Large intestine (tissue), 3 donors: ENCODE measurements around the gene IRS1. TPM values are rescaled to one million over a fixed set of nuclear protein-coding genes. Genes with fewer than 3 reads are reported as not detected.

Source experiments
- DNase-seq, 2 donors: peaks; one replicate each; pipeline versions ENCODE4 v3.0.0 to v3.0.0-alpha.2; 2013
- H3K27ac ChIP-seq: one replicate; pipeline ENCODE4 v1.5.1; 2013; ENCODE audit warnings: low read length
- H3K27me3 ChIP-seq: 2 replicates; pipeline ENCODE4 v1.6.1; 2013; ENCODE audit warnings: low read length; ENCODE audit not compliant: control insufficient read depth, insufficient read depth
- H3K36me3 ChIP-seq: 2 replicates; pipeline ENCODE4 v1.6.1; 2013; ENCODE audit warnings: low read length; ENCODE audit not compliant: control insufficient read depth, insufficient read depth
- H3K4me1 ChIP-seq: one replicate; pipeline ENCODE4 v1.6.1; 2013; ENCODE audit warnings: low read length; ENCODE audit not compliant: control insufficient read depth, insufficient read depth
- H3K4me3 ChIP-seq: one replicate; pipeline ENCODE4 v1.5.1; 2013; ENCODE audit warnings: low read length
- H3K9me3 ChIP-seq: one replicate; pipeline ENCODE4 v1.6.1; 2013; ENCODE audit warnings: mild to moderate bottlenecking, low read depth, low read length, moderate library complexity; ENCODE audit not compliant: control insufficient read depth
- WGBS: methylation state at CpG from one replicate; pipeline ENCODE4 v1.1.5; 2013; ENCODE audit warnings: low lambda C conversion rate; ENCODE audit not compliant: insufficient coverage; 5-methylcytosine and 5-hydroxymethylcytosine counted together
- polyA plus RNA-seq: library from polyadenylated mRNA; unstranded; fragments of 120-200 nt; gene quantifications from one replicate; pipeline ENCODE4 v1.2.1, GENCODE V29; 2013

IRS1 gene
- polyA plus RNA-seq, 1 donor, result 23.1 TPM

DNA sequence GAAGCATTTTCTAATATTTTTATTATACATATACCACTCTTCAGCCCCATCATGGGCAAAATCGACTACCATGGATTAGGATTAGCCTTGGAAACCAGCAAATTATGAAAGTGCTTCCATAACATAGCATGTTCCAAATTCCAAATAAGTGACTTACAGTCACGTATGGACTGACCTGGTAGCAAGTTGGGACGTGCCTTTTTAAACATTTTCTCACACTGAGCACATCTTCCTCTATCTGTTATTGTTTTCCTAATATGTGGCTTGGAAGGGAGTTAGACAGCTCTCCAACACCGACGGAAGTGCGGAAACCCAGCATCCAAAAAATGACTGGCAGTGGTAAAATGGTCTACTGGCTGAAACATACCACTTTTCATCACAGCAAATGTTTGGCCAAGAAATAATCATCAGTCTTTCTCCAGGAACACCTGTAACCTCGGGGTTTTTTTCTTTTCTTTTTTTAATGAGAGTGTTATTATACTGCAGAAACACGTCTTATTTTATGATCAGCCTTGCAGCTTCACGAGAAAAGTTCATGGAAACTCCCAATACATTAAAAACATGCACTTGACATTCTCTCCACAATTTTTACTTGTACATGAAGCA is 107.0 kb downstream of the IRS1 start:
- no peaks in the 10 kb centered on the region for H3K27me3 ChIP-seq
- no peaks in the 10 kb centered on the region for H3K9me3 ChIP-seq
- H3K36me3 ChIP-seq, result no peaks in the 10 kb centered on the region
- H3K27ac ChIP-seq, result no peak overlapping the region
- WGBS, result 100% methylated on average over 3 of the region's 9 CpGs
- DNase-seq, result no peak
- H3K4me3 ChIP-seq, result no peak overlapping the region
- H3K4me1 ChIP-seq, result no peaks in the 10 kb centered on the region

DNA sequence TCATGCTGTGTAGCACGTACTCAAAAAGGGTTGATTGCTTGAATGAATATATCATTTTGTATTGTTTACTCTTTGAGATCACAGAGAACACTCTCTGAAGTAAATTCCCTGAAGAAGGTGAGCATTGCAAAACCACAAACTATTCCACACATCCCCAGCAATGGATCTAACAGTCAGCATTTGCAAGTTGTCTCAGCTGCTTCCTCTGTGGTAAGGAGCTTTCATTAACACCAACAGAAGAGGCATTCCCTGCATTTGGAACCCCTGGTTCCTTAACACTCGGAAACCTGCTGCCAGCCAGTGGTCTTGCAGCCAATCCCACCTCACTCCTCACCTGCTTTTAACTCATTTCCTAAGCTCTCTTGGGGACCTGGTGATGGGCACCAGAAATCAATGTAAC is 108.4 kb downstream of the IRS1 start:
- Histone ChIP-seq H3K27ac (peak overlapping the region; percentile 25), H3K9me3 (no peaks in the 10 kb centered on the region)

DNA sequence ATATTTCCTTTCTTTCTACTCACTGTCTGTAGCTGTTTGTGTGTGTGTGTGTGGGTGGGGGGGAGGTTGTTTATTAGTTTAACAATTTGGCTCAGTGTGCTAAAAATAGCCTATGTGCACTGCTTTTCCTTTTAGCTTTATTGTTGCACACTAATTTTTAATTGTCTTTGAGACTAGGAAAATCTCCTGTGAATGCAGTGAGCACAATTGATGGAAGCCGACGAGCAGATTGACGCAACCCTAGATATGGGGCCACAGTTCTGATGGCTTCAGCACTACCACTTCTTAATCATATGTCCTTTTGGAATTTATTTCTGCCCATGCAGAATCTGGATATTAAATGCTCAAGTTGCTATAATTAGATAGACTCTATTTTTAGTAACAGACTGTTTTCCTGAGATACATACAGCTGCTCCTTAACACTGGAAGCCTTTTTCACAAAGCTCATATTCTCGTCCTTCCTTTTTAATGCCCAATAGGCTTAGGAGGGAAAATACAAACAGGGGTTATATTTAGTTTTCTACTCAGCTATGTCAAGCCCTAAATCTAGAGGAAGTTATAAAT is 109.1 kb downstream of the IRS1 start:
- H3K4me1 ChIP-seq, result no peaks in the 10 kb centered on the region
- no peaks in the 10 kb centered on the region for H3K36me3 ChIP-seq
- H3K9me3 ChIP-seq, result no peaks in the 10 kb centered on the region
- no peak overlapping the region for H3K4me3 ChIP-seq
- no CpG with 5 or more reads among the region's 4 CpGs for WGBS
- peak in 1 of 2 donors; percentile 31 for DNase-seq
- H3K27ac ChIP-seq, result peak overlapping the region; percentile 25
- no peaks in the 10 kb centered on the region for H3K27me3 ChIP-seq

More for the DNA sequence above, 108.4 kb downstream of the IRS1 start:
- Histone ChIP-seq H3K36me3 (no peaks in the 10 kb centered on the region), H3K4me1 (no peaks in the 10 kb centered on the region), H3K27me3 (no peaks in the 10 kb centered on the region), H3K4me3 (no peak overlapping the region)
- DNase-seq, result no peak
- WGBS, result 71% methylated on average over 1 of the region's 2 CpGs

DNA sequence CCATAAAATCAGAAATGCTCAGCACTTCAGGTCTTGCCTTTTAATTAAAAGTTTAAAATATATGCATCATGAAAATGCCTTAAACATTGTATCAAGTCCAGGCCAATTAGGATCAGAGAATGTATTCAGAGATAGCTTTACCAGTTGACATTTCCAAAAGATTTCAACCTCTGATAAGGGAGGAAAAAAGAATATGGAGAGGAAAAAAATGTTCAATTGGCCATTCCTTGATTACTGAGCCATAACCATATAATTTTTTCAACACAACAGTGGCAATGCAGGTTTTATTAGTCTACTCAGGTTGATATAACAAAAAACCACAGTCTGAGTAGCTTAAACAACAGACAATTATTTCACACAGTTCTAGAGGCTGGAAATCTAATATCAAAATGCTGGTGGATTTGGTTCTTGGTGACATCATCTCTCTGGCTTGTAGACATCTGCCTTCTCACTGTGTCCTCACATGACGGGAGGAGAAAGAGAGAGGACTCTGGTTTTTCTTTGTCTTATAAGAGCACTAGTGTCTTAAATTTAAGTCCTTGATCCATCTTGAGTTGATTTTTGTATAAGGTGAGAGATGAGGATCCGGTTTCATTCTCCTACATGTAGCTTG is 111.9 kb downstream of the IRS1 start:
- Histone ChIP-seq H3K4me1 (no peaks in the 10 kb centered on the region), H3K27me3 (no peaks in the 10 kb centered on the region), H3K9me3 (no peaks in the 10 kb centered on the region), H3K36me3 (no peaks in the 10 kb centered on the region), H3K27ac (no peak overlapping the region), H3K4me3 (no peak overlapping the region)
- DNase-seq, result no peak
- no CpG with 5 or more reads among the region's 2 CpGs for WGBS

DNA sequence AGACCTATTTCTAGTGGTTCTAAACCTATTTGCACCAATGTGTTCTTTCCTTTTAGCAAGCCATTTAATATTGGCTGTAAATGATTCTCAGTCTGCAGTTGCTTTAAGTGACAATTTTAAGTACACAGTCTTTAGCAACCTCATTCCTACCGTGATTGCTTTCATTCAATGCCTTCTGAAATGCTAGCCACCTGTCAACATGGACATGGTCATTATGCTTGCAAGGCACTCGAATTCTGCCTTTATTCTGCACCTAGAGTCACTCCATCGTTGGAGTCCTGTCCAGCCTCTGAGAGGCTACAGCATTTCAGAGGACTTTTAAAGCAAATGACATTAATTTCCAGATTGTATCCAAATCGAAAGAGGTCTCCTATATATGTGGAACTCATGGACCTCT is 115.1 kb downstream of the IRS1 start:
- Histone ChIP-seq H3K9me3 (no peaks in the 10 kb centered on the region), H3K27ac (no peak overlapping the region)
- WGBS, result 83% methylated on average over 1 of the region's 4 CpGs

DNA sequence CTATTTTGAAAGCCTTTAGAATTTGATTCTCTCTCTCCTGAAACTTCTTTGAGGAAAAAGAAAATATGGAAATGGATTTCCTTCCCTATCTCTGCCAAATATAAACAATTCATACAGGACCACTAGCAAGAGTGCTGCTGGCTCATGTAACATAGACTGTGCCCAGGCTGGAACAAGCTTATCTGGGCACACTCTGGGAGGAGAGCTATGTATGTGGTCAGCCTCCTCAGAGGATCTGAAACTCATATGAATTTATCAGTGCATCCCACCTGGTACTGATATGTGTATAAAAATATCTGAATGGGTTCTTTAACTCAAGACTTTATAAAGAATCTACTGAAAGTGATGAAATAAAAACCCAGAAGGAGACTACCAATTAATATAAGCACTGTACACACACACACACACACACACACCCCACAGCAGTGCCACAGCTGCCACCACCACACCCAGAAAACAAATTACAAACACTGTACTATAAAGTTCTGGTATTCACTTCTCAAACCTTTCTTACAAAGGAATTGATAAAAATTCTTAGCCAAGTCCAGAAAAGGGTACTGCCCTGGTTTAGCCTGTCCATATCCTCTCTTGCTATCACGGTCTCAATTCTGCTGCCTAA is 115.6 kb downstream of the IRS1 start:
- no CpG with 5 or more reads among the region's 1 CpG for WGBS
- Histone ChIP-seq H3K4me1 (peaks cover 13% of the 10 kb centered on the region), H3K36me3 (no peaks in the 10 kb centered on the region), H3K4me3 (no peak overlapping the region), H3K27ac (no peak overlapping the region), H3K27me3 (no peaks in the 10 kb centered on the region), H3K9me3 (no peaks in the 10 kb centered on the region)
- DNase-seq, result no peak

More for the DNA sequence above, 115.1 kb downstream of the IRS1 start:
- H3K4me3 ChIP-seq, result no peak overlapping the region
- H3K36me3 ChIP-seq, result no peaks in the 10 kb centered on the region
- no peaks in the 10 kb centered on the region for H3K27me3 ChIP-seq
- DNase-seq, result no peak
- peaks cover 9% of the 10 kb centered on the region for H3K4me1 ChIP-seq

DNA sequence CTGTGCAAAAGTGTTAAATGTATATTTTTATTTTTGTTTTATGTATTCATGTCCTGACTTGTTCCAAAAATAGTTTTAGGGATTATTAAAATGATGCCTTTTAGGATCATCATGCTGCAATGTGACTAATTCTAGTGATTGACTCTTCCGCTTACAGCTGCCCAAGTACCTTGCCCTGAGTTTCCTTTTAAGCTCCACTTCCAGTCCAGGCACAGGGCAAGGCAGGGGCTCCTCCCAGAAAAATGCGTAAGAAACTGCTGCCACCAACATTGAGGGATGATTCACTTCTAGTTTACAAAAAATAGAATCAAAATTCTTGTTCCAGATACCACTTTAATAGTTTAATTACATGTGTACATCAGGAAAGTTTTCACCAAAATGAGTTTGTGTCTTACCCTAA is 116.4 kb downstream of the IRS1 start:
- H3K4me3 ChIP-seq, result no peak overlapping the region

More for the DNA sequence above, 116.4 kb downstream of the IRS1 start:
- H3K36me3 ChIP-seq, result no peaks in the 10 kb centered on the region
- H3K4me1 ChIP-seq, result peaks cover 19% of the 10 kb centered on the region
- no peaks in the 10 kb centered on the region for H3K27me3 ChIP-seq
- H3K27ac ChIP-seq, result no peak overlapping the region
- H3K9me3 ChIP-seq, result no peaks in the 10 kb centered on the region
- no peak for DNase-seq
- WGBS, result no CpG with 5 or more reads among the region's 2 CpGs

Other genes starting within 250 kb of the IRS1 start
- gene RHBDD1, start 36.2 kb upstream of the IRS1 start, polyA plus RNA-seq, result 23.3 TPM